Right lobe of liver (tissue), 6 donors: ENCODE measurements around the gene KRT72. TPM values are rescaled to one million over a fixed set of nuclear protein-coding genes. Genes with fewer than 3 reads are reported as not detected.

Experiments
- ATAC-seq, 4 donors: fragments of 200-7000 bp; cut with Tn5 transposase; one replicate each; pipeline ENCODE4 v1.9.1; 2020; ENCODE audit warnings: mild to moderate bottlenecking in 4 of 4, moderate library complexity in 4 of 4
- DNase-seq, 3 donors: peaks; one replicate each; pipeline ENCODE4 v3.0.0-alpha.2; 2020
- H3K27ac ChIP-seq, 3 donors: fragments of 200-600 bp; one replicate each; pipeline ENCODE4 v1.8.0; 2022
- H3K27me3 ChIP-seq, 2 donors: fragments of 200-600 bp; one replicate each; pipeline ENCODE4 v1.8.0; 2022
- H3K36me3 ChIP-seq, 4 donors: fragments of 200-600 bp; sonication (generic) in 1 of 4; one replicate each; pipeline versions ENCODE4 v1.5.1 to v1.8.0; 2017 to 2022; ENCODE audit warnings: control low read depth in 1 of 4
- H3K4me1 ChIP-seq, 4 donors: fragments of 200-600 bp; sonication (generic) in 1 of 4; one replicate each; pipeline versions ENCODE4 v1.5.1 to v1.8.0; 2017 to 2022; ENCODE audit warnings: control low read depth in 1 of 4
- H3K4me3 ChIP-seq, 3 donors: fragments of 200-600 bp; one replicate each; pipeline ENCODE4 v1.8.0; 2022
- H3K9me3 ChIP-seq, 4 donors: fragments of 200-600 bp; sonication (generic) in 1 of 4; one replicate each; pipeline versions ENCODE4 v1.5.1 to v1.8.0; 2017 to 2022; ENCODE audit warnings: control low read depth in 1 of 4
- POLR2A ChIP-seq: fragments of 450-650 bp; IDR thresholded peaks from one replicate; pipeline ENCODE4 v1.6.1; 2017; ENCODE audit warnings: antibody characterized with exemption, mild to moderate bottlenecking
- WGBS: methylation state at CpG from one replicate; pipeline ENCODE4 v1.1.6; 2018; ENCODE audit warnings: low coverage, low lambda C conversion rate; ENCODE audit not compliant: insufficient coverage; ENCODE audit errors: missing lambda C conversion rate; 5-methylcytosine and 5-hydroxymethylcytosine counted together
- intact Hi-C, 2 donors: fragments of 100-400 bp; cut with DNase I; formaldehyde crosslinking; loops; one replicate each; pipeline versions ENCODE4 v1.11.2 to v1.14.1; 2022
- long read RNA-seq: library from polyadenylated mRNA; unstranded; transcript quantifications from one replicate; pipeline ENCODE4 v2.0.0, GENCODE V29; 2019
- total RNA-seq, 6 experiments: library from RNA; depleted of rRNA in 2 of 6; stranded (reverse); fragments of >200 nt in 2 of 6; fragmentation: NEBNext Ultra II Directional in 3 of 6; extraction: Animal tissue kit (Norgen Biotek cat#: 25700) in 3 of 6; gene quantifications; one replicate each; pipeline versions ENCODE4 v1.1.0 to v1.2.4, GENCODE V29; 2016 to 2023
- TF ChIP-seq, protein P1 (sequence below), 4 donors: fragments of 200-600 bp in 3 of 4; fragments of 450-650 bp in 1 of 4; IDR thresholded peaks; one replicate each; pipeline versions ENCODE4 v1.5.1 to v1.8.0; 2016 to 2022; ENCODE audit warnings: antibody characterized with exemption in 4 of 4, mild to moderate bottlenecking in 2 of 4
- donor health status: DM: no; HTN: yes; CAD: no.
- donor health status: DM: no; HTN: no; CAD: no.
- donor health status: DM: no; HTN: no; CAD: no.
- donor health status: DM: no; HTN: yes; CAD: no.
- donor health status: DM: no; HTN: yes; CAD: no.

Gene KRT72
- total RNA-seq, result not detected
- long read RNA-seq, result 0 reads

DNA sequence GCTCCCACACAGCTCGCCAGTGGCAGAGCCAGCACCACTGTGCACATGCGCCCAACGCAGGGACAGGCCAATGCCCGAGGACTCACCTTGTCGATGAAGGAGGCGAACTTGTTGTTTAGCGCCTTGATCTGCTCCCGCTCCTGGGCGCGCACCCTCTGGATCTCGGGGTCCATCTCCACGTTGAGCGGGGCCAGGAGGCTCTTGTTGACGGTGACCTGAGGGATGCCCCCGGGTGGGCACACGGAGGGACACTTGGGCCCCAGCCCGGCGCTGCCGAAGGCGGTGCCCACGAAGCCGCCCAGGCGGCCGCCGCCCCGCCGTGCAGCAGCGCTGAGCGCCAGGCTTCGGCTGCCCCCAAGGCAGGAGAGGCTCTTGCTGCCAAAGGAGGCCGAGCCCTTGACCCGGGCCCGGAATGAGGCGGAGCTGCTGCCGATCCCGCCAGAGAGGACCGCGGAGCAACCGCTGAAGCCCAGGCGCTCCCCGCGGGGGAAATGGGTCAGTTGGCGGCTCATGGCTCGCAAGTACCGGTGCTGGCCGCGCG, at the start of gene KRT72:
Gene KRT72 (minus strand): TSS at position 523 of the 541 bp plus-strand sequence. CDS start 11 bp downstream, at position 512.
- peaks cover 0 to 9% of the 10 kb centered on the region in 2 donors for H3K27me3 ChIP-seq
- DNase-seq, result peak in 1 of 3 donors; percentile 50

DNA sequence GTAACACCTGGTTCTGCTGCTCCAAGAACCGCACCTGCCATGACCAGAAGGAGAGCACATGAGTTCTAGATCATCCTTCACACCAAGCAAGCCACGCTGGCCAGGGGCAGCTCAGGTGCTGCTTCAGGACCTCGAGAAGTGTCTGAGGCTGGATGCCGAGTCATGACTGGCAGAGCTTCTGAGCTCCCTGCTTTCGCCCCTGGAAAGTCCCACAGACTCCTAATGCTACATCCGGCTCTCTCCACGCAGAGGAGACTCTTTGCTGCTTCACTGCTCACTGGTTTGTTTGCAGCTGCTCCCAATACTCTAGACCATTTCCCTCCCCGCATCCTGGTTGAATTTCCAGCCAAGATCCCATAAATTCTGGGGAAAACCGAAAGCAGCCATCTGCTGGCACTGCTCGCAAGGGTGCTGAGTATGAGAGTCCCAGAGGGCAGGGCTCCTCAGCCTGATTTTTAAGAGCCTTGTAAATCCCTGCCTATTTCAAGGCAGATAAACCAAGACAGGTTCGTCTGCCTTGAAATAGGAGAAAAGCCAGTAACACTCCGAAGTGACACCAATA, 49.3 kb upstream of the KRT72 start:
- ATAC-seq (peak in 3 of 4 donors; percentile 42 to 49 (median 47)), DNase-seq (no peak)
- H3K4me3 ChIP-seq, result no peak overlapping the region
- TF ChIP-seq POLR2A, result no peak
- TF ChIP-seq, protein P1, sequence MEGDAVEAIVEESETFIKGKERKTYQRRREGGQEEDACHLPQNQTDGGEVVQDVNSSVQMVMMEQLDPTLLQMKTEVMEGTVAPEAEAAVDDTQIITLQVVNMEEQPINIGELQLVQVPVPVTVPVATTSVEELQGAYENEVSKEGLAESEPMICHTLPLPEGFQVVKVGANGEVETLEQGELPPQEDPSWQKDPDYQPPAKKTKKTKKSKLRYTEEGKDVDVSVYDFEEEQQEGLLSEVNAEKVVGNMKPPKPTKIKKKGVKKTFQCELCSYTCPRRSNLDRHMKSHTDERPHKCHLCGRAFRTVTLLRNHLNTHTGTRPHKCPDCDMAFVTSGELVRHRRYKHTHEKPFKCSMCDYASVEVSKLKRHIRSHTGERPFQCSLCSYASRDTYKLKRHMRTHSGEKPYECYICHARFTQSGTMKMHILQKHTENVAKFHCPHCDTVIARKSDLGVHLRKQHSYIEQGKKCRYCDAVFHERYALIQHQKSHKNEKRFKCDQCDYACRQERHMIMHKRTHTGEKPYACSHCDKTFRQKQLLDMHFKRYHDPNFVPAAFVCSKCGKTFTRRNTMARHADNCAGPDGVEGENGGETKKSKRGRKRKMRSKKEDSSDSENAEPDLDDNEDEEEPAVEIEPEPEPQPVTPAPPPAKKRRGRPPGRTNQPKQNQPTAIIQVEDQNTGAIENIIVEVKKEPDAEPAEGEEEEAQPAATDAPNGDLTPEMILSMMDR (IDR thresholded peaks at IDR 0.05), result no peak
- no peaks in the 10 kb centered on the region for H3K36me3 ChIP-seq
- H3K27ac ChIP-seq, result no peak overlapping the region
- intact Hi-C loops, result no loop called here
- 45% methylated on average over 9 of the region's 12 CpGs for WGBS
- no peaks in the 10 kb centered on the region for H3K4me1 ChIP-seq
- no peaks in the 10 kb centered on the region for H3K27me3 ChIP-seq
- H3K9me3 ChIP-seq, result no peaks in the 10 kb centered on the region

More for the DNA sequence above, at the start of gene KRT72:
- no peak within 1 kb of the TSS for H3K27ac ChIP-seq
- H3K4me1 ChIP-seq, result no peaks in the 10 kb centered on the region
- TF ChIP-seq, protein P1 (IDR thresholded peaks at IDR 0.05), result no peak
- TF ChIP-seq POLR2A, result no peak
- no peaks in the 10 kb centered on the region for H3K36me3 ChIP-seq
- H3K9me3 ChIP-seq, result no peaks in the 10 kb centered on the region
- WGBS, result 55% methylated on average over 9 of the region's 48 CpGs
- no peak for ATAC-seq
- H3K4me3 ChIP-seq, result no peak within 1 kb of the TSS
- intact Hi-C loops, result no loop called here

DNA sequence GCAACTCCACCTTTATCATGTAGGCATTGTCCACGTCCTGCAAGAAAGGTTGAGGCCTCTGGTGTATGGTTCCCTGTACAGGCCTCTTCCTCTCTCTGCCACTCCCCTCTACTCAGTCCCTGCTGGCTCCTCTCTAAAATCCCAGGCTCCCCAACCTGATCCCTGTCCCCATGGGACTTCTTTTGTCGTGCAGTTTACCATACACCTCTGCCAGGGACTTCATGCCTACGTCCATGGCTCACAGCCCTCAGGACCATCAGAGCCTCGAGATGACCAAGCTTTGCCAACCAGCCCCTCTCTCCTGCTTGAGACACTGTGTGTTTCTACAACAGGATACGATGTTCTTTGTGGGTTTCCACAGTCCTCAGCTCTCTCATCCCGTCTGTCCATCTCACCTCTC, 47.8 kb upstream of the KRT72 start:
- no peaks in the 10 kb centered on the region for H3K9me3 ChIP-seq
- no peak for ATAC-seq
- no peaks in the 10 kb centered on the region for H3K4me1 ChIP-seq
- no peak overlapping the region for H3K4me3 ChIP-seq
- no peaks in the 10 kb centered on the region for H3K36me3 ChIP-seq
- no peak for TF ChIP-seq POLR2A
- TF ChIP-seq, protein P1 (IDR thresholded peaks at IDR 0.05), result no peak
- no peak for DNase-seq
- H3K27me3 ChIP-seq, result no peaks in the 10 kb centered on the region
- intact Hi-C loops, result no loop called here
- no peak overlapping the region for H3K27ac ChIP-seq
- 50% methylated on average over 5 of the region's 6 CpGs for WGBS

DNA sequence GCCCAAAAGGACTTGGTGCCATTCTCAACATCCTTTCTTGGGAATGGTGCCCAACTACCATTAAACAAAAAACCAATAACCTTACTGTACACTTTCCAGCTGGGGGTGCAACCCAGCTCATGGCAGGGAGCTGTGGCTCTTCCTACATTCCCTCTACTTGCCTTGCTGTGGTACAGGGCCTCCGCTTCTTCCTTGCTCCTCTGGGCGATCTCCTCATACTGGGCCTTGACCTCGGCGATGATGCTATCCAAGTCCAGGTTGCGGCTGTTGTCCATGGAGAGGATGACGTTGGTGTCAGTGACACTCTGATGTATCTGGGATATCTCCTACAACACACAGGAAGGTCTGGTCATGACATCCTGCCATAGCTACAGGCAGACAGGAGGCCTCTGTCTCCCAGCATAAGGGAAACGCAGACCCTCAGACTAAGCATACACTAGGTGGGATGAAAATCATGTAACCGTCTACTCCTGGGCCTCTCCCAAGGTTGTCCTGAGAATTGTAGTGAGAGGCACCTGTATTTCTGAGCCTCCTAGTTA, 46.8 kb upstream of the KRT72 start:
- Histone ChIP-seq H3K4me1 (no peaks in the 10 kb centered on the region), H3K27me3 (no peaks in the 10 kb centered on the region), H3K9me3 (no peaks in the 10 kb centered on the region), H3K36me3 (no peaks in the 10 kb centered on the region), H3K27ac (no peak overlapping the region), H3K4me3 (no peak overlapping the region)
- 92% methylated on average over 4 of the region's 8 CpGs for WGBS
- DNase-seq (no peak), ATAC-seq (no peak)
- TF ChIP-seq POLR2A, result no peak
- TF ChIP-seq, protein P1 (IDR thresholded peaks at IDR 0.05), result no peak
- intact Hi-C loops, result no loop called here
